ENCODE measurements around the gene BEND7. TPM values are rescaled to one million over a fixed set of nuclear protein-coding genes. Genes with fewer than 3 reads are reported as not detected.

BEND7 gene
- total RNA-seq, 1 donor from 2014 or later = 21.1 TPM

- Mint-ChIP-seq H3K27ac (ENCODE audit: unreplicated experiment) (no peak overlapping the region), H3K4me3 (ENCODE audit: unreplicated experiment) (no peak overlapping the region), H3K36me3 (ENCODE audit: low read depth, unreplicated experiment) (peaks cover 9% of the 10 kb centered on the region), H3K27me3 (ENCODE audit: low read depth, unreplicated experiment) (no peaks in the 10 kb centered on the region), H3K9me3 (ENCODE audit: unreplicated experiment) (no peaks in the 10 kb centered on the region), H3K4me1 (ENCODE audit: low read depth, unreplicated experiment) (peaks cover 11% of the 10 kb centered on the region)
- FAIRE-seq = no peak
- Histone ChIP-seq H2AFZ (ENCODE audit: low read depth, low read length) (peak overlapping the region; percentile 62), H3K9me3 (ENCODE audit: insufficient read depth, low read depth, low read length) (no peaks in the 10 kb centered on the region), H3K4me2 (ENCODE audit: low read length) (peak overlapping the region; percentile 19), H3K36me3 (ENCODE audit: insufficient read depth, low read length) (peaks cover 4% of the 10 kb centered on the region), H4K20me1 (ENCODE audit: insufficient read depth, low read length) (no peaks in the 10 kb centered on the region), H3K4me1 (ENCODE audit: insufficient read depth, low read length) (peaks cover 19% of the 10 kb centered on the region), H3K9ac (ENCODE audit: low read length) (peak overlapping the region; percentile 25), H3K27ac (ENCODE audit: low read depth, low read length) (peak overlapping the region; percentile 59), H3K27me3 (ENCODE audit: insufficient read depth, low read length) (no peaks in the 10 kb centered on the region), H3K79me2 (ENCODE audit: insufficient read depth, low read length) (no peaks in the 10 kb centered on the region), H3K4me3 (ENCODE audit: insufficient read depth, low read depth, low read length) (no peak overlapping the region)
- TF ChIP-seq EZH2 (IDR thresholded peaks at IDR 0.05; ENCODE audit: insufficient read depth, low read length) (no peak), CTCF (IDR thresholded peaks at IDR 0.05; ENCODE audit: insufficient read depth, low read depth, low read length) (no peak)
- DNase-seq (ENCODE audit: low read depth) = peak; percentile 92
Measured at GRCh38 chr10:13448216-13448615, 80.6 kb downstream of the BEND7 start.

GRCh38 chr10:13445656-13446400, 83.0 kb downstream of the BEND7 start:
- Histone ChIP-seq H3K4me2 (ENCODE audit: low read length) (no peak overlapping the region), H3K9me3 (ENCODE audit: insufficient read depth, low read depth, low read length) (no peaks in the 10 kb centered on the region), H3K4me3 (ENCODE audit: insufficient read depth, low read depth, low read length) (no peak overlapping the region), H3K79me2 (ENCODE audit: insufficient read depth, low read length) (no peaks in the 10 kb centered on the region), H3K4me1 (ENCODE audit: insufficient read depth, low read length) (peaks cover 19% of the 10 kb centered on the region), H3K9ac (ENCODE audit: low read length) (no peak overlapping the region), H2AFZ (ENCODE audit: low read depth, low read length) (no peak overlapping the region), H3K27me3 (ENCODE audit: insufficient read depth, low read length) (peaks cover 7% of the 10 kb centered on the region), H3K36me3 (ENCODE audit: insufficient read depth, low read length) (peaks cover 4% of the 10 kb centered on the region), H4K20me1 (ENCODE audit: insufficient read depth, low read length) (no peaks in the 10 kb centered on the region), H3K27ac (ENCODE audit: low read depth, low read length) (no peak overlapping the region)
- no peak for FAIRE-seq
- Mint-ChIP-seq H3K9me3 (ENCODE audit: unreplicated experiment) (no peaks in the 10 kb centered on the region), H3K27ac (ENCODE audit: unreplicated experiment) (no peak overlapping the region), H3K27me3 (ENCODE audit: low read depth, unreplicated experiment) (peaks cover 1% of the 10 kb centered on the region), H3K4me1 (ENCODE audit: low read depth, unreplicated experiment) (peaks cover 11% of the 10 kb centered on the region), H3K4me3 (ENCODE audit: unreplicated experiment) (no peak overlapping the region), H3K36me3 (ENCODE audit: low read depth, unreplicated experiment) (peaks cover 12% of the 10 kb centered on the region)
- DNase-seq (ENCODE audit: low read depth) = no peak
- TF ChIP-seq EZH2 (IDR thresholded peaks at IDR 0.05; ENCODE audit: insufficient read depth, low read length) (no peak), CTCF (IDR thresholded peaks at IDR 0.05; ENCODE audit: insufficient read depth, low read depth, low read length) (no peak)

- DNase-seq (ENCODE audit: low read depth) (peak; percentile 20), FAIRE-seq (no peak)
- Histone ChIP-seq H3K27ac (ENCODE audit: low read depth, low read length) (no peak overlapping the region), H3K79me2 (ENCODE audit: insufficient read depth, low read length) (no peaks in the 10 kb centered on the region), H4K20me1 (ENCODE audit: insufficient read depth, low read length) (no peaks in the 10 kb centered on the region), H3K36me3 (ENCODE audit: insufficient read depth, low read length) (no peaks in the 10 kb centered on the region), H3K9ac (ENCODE audit: low read length) (no peak overlapping the region), H3K9me3 (ENCODE audit: insufficient read depth, low read depth, low read length) (no peaks in the 10 kb centered on the region), H3K4me1 (ENCODE audit: insufficient read depth, low read length) (peaks cover 10% of the 10 kb centered on the region), H3K4me3 (ENCODE audit: insufficient read depth, low read depth, low read length) (no peak overlapping the region), H3K4me2 (ENCODE audit: low read length) (no peak overlapping the region), H2AFZ (ENCODE audit: low read depth, low read length) (no peak overlapping the region), H3K27me3 (ENCODE audit: insufficient read depth, low read length) (peaks cover 28% of the 10 kb centered on the region)
- Mint-ChIP-seq H3K9me3 (ENCODE audit: unreplicated experiment) (no peaks in the 10 kb centered on the region), H3K27ac (ENCODE audit: unreplicated experiment) (no peak overlapping the region), H3K4me1 (ENCODE audit: low read depth, unreplicated experiment) (peaks cover 3% of the 10 kb centered on the region), H3K36me3 (ENCODE audit: low read depth, unreplicated experiment) (peaks cover 9% of the 10 kb centered on the region), H3K4me3 (ENCODE audit: unreplicated experiment) (no peak overlapping the region), H3K27me3 (ENCODE audit: low read depth, unreplicated experiment) (peaks cover 28% of the 10 kb centered on the region)
- TF ChIP-seq CTCF (IDR thresholded peaks at IDR 0.05; ENCODE audit: insufficient read depth, low read depth, low read length) (no peak), EZH2 (IDR thresholded peaks at IDR 0.05; ENCODE audit: insufficient read depth, low read length) (no peak)
Measured at GRCh38 chr10:13441476-13441875, 87.3 kb downstream of the BEND7 start.

All from astrocyte (in vitro differentiated cells and primary cell).